NCI-H345 treated with DMSO at 0.1 percent for 48 hours (cell line): ENCODE data around the gene TRIM59.
A peak's percentile ranks its signal among the peaks of the same experiment; 100 is the strongest.
"Not testable (repeated sequence)": the region's sequence is repeated elsewhere in the genome, so short reads cannot be mapped to it uniquely, and the experiment has no call there.

Experiments used
- DNase-seq: peaks from one replicate; lab custom pipeline; 2025; ENCODE audit not compliant: unreplicated experiment; lab: John Stamatoyannopoulos, UW

Gene TRIM59

DNA sequence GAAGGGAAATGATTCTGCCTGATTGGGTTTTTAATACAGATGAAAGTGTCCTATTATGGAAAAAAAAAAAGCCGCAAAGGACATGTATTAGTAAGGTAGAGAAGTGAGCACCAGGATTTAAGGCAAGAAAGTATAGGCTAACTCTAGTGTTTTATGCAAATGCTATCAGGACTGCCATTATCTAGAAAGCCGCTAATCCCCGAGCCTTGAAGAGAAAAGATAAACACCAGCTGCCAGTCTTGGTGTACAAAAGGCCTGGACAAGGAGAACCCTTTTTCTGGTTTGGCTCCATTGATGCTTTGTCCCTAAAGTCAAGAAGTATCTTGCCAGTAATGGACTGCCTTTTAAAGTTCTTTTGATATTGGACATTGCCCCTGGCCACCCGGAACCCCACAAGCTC, 8.6 kb upstream of the TRIM59 start:
- DNase-seq: no peak

DNA sequence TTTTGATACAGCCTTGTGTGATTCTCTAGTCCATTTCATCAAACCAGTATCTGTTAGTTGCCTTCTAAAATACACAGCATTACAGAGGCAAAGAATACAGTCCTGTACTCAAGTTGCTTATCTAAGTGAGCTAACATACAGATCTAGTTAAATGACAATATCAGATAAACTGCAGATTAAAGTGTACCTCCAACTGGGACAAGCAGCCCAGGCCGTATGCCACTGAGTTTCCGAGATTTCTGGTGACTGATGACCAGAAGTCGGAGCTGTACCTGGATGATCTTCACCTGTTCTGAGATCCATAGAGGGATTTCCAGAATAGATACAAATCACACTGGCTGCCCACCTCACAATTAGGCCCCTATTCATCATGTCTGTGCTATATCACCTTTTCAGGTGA, 6.3 kb upstream of the TRIM59 start:
- DNase-seq: no peak

DNA sequence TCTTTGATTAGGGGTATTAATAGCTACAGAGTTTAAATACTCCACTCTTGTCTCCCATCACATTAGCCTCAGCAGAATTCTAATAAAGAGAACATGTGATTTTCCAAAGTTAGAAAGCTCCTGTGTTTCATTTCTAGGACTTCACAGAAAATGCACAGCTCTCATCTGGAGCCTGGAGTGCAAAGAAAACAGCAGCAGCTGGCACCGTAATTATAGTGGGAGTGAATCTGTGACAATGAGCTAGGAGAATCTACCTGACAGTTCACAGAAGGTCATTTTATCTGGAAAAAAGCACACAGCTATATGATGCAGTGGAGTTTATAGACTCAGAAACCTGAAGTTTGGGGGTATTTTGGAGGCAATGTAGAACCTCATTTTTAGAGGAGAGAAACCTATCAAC, 5.4 kb upstream of the TRIM59 start:
- DNase-seq: peak; percentile 18

DNA sequence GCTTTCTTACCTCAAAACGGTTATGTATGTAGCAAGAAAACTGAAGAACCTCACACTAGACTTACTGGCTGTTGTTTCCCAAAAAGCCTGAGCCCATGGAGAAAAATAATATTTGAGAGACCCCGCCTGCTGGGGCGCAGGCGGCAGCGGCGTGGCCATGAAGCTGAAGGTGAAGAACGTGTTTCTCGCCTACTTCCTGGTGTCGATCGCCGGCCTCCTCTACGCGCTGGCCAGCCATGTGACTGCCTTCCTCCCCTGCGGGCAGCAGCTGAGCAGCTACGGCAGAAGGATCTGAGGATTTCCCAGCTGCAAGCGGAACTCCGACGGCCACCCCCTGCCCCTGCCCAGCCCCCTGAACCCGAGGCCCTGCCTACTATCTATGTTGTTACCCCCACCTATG, 2.7 kb upstream of the TRIM59 start:
- DNase-seq: not testable (repeated sequence)

DNA sequence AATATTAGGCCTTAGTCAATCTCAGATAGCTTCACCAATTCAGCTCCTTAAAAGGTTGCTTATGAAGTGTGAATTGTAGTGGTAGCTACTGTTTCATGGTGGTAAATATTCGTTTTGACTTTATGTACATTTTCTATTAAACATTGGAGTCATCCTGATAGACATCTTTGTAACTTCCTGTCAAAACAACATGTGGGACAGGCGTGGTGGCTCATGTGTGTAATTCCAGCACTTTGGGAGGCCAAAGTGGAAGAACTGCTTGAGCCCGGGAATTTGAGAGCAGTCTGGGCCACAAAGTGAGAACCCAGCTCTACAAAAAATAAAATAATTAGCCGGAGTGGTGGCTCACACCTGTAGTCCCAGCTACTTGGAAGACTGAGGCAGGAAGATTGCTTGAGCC, 2.0 kb upstream of the TRIM59 start:
- DNase-seq: no peak

DNA sequence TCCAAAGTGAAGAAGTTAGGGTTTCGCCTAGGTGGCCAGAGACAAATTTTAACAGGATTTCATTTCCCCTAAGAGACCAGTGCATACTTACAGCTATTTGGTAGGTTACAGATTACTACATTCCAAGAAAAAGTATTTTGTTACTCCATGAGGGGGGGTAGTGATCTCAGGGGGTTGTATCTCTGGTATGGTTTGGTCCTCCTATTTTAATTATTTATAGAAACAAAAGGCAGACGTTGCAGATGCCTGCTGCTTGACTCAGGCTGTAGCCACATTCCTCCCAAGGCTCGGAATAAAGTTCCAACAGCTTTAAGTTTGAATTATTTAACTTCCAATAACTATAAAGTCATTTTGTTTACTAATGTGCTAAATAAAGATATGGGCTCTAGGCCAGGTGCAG, 1.3 kb upstream of the TRIM59 start:
- DNase-seq: no peak

DNA sequence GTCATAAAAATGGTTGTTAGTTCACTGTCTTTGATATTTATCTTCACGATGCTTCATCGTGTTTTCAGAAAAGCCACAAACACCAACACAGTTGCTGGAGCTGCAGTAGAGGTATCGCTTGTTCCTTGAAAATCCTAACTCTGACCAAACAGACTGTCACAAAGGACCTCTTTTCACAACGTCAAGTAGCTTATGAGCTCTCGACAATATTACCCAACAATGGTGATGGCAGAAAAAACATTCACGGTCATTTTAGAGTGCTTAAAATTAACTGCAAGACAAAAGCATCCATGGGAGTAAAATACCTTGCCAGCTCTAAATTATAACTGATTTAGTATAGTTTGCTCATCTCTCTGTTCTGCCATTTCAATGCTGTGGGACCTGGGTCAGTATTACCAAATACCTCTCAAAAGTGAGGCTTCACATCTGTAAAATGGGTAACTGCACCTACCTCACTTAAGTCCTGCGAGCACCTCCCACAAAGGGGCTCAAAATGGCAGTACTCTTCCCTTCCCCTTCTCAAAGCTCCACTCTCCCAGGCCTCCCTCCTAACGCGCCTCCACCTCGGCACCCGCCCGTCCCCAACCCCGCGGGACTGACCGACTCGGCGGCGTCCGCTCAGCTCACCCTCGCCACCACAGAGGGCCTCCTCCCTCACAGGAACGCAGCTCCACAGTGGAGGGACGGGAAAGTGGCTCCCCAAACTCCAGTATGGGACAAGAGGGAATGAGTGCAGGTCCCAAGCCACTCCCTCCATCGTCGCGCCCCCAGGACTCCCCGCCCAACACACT, 546 bp downstream of the TRIM59 start:
- DNase-seq: no peak

DNA sequence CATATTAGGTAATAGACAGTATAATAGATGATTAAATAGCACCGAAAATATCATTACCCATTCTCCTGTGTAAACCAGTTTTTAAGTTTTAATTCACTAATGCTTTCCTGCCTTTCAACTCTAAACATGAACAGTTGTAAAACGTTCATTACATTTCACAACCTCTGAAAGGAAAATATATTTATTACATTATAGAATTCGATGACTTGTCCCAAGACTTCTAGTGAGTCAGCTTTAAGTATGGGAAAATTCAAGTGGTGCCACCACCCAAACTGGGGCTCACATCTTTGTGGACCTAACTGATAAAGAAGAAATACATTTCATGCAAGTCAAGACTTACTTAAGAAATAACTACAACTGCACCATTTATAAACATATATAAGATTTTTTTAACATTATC, 2.0 kb downstream of the TRIM59 start:
- no peak for DNase-seq

DNA sequence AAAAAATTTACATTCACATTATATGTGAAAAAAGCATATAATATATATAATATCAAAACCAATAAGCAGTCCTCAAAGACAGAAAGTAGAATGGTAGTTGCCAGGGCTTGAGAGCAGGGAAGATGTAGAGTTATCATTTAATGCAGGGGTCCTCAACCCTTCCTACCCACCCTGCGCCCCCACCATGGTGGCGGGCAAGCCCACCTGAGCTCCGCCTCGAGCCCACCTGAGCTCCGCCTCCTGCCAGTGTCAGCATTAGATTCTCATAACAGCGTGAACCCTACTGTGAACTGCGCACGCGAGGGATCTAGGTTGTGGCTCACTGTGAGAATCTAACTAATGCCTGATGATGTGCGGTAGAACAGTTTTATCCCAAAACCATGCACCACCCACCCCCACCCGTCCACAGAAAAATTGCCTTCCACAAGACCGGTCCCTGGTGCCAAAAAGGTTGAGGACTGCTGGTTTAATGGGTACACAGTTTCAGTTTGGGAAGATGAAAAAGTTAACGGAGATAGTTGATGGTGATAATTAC, 3.0 kb downstream of the TRIM59 start:
- no peak for DNase-seq

DNA sequence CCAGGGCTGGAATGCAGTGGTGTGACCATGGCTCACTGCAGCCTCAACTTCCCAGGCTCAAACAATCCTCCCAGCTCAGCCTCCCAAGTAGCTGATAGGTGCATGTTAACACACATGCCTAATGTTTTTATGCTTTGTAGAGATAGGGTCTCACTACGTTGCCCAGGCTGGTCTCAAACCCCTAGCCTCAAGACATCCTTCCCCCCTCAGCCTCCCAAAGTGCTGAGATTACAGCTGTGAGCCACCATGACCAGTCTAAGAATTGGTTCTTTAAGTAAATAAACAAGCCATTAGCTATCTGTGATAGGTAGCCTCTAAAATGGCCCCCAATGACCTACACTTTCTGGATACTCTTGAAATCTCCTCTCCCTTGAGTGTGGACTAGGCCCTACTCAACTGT, 3.7 kb downstream of the TRIM59 start:
- no peak for DNase-seq

DNA sequence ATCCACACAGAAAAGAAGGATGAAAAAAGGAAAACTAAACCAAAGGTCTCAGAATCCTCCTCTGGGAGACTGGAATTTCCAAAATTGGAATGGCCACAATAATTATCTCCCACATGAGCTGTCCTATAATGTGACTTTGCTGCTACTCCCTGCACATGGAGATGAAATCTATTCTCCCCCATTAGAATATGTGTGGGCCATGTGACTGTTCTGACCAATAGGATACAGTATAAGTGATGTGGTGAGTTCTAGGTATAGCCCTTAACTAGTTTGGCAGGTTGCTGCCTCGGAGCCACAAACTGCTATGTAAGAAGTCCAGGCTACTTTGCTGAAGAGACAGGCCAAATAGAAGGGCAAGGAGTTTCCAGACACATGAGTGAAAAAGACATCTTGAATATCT, 5.2 kb downstream of the TRIM59 start:
- DNase-seq: no peak

DNA sequence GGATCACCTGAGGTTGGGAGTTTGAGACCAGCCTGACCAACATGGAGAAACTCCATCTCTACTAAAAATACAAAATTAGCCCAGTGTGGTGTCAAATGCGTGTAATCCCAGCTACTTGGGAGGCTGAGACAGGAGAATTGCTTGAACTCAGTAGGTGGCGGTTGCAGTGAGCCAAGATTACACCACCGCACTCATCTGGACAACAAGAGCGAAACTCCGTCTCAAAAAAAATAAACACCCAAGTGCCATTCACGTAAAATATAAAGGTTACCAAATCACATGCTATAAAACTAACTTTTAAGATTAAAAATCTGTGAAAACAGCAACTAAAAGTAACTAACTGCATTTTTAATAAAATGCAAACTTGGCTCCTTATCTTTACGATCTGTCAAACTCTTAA, 8.9 kb downstream of the TRIM59 start:
- DNase-seq: no peak

DNA sequence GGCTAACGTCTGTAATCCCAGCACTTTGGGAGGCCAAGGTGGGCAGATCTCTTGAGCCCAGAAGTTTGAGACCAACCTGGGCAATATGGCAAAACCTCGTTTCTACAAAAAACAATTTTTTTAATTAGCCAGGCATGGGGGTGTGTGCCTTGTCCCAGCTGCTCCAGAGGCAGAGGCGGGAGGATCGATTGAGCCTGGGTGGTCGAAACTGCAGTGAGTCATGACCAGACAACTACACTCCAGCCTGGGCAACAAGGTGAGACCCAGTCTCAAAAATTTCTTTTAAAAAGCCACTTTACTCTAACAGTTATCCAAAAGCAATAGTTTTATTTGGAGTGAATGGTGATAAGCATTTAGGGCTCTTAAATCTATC, 12.5 kb downstream of the TRIM59 start:
- DNase-seq: no peak

DNA sequence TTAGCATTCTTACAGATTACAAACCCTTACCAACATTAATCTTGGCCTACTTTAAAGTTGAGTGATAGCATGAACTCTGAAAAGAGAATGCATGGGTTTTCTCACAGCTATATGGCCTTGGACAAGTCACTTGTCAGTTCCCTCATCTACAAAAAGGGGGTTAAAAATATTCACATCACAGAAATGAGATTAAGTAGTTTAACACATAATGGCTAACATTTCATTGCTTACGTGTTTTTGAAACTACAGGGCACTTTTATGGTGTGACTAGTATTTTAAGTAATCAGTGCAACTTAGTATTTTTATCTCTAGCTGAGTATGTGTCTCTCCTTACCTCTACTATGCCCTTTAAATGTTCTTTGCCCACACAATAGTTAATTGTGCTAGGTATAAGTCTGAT, 13.8 kb downstream of the TRIM59 start:
- no peak for DNase-seq

DNA sequence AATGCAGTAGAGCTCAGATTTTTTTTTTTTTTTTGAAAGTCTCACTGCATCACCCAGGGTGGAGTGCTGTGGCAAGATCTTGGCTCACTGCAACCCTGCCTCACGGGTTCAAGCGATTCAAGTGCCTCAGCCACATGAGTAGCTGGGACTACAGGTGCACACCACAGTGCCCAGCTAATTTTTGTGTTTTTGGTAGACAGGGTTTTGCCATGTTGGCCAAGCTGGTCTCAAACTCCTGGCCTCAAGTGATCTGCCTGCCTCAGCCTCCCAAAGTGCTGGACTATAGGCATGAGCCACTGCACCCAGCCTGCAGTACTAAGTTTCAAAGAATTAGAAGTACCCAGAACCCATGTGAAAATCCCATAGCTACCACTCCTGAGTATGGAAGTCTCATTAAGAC, 14.5 kb downstream of the TRIM59 start:
- DNase-seq: no peak

DNA sequence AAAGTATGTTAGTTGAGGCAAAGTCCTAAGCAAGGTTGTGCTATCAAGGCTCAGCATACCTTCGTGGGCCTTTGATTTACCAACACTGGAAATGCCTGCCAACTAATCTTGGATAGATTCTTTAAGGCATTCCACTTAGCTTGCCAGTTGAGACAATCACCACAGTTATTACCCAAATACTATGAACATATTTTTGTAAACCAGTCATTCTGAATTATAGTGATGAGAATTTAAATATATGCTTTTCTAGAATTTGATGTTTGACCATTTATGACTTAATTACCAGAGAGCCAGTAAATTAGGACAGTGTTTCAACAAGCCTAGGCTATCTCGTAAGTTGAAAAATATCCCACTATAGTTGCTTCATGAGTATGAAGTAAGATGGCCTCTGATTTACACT, 15.5 kb downstream of the TRIM59 start:
- no peak for DNase-seq

DNA sequence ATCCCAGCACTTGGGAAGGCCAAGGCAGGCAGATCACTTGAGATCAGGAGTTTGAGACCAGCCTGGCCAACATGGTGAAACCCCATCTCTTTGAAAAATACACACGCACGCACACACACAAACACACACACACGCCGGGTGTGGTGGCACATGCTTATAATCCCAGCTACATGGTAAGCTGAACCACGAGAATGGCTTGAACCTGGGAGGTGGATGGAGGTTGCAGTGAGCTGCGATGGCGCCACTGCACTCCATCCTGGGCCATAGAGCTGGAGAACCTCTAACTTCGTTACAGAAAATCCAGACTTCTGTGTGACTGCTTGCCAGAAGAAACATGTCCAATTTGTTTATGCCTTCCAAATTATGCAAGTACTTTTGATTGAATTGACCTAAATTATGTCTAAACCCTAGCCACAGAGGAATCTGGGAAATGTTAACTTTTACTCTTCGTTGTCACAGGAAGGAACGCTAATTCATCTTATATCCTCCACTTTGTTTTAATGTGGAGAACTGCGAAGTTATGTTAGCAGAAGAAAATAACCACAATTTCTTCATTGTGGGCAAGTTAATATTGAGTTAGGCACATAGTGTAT, 21.7 kb downstream of the TRIM59 start:
- DNase-seq: no peak

DNA sequence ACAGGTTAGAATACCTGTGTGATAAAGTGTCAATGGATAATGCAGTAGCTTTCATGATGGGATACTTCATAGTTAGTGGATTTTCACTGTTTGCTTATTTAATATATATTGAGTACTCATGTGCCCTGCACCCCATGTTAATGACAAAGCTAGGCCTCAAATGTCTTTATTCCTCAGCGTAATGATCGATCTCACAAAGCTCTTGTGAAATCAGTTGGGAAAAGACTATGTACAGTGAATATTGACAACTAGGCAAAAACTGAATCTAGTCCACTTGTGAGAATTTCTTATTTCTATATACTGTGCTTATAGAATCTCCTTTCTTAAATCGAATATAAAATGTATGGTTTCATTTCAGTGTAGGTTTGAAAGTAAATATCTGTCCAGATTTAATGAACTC, 32.3 kb downstream of the TRIM59 start:
- no peak for DNase-seq

DNA sequence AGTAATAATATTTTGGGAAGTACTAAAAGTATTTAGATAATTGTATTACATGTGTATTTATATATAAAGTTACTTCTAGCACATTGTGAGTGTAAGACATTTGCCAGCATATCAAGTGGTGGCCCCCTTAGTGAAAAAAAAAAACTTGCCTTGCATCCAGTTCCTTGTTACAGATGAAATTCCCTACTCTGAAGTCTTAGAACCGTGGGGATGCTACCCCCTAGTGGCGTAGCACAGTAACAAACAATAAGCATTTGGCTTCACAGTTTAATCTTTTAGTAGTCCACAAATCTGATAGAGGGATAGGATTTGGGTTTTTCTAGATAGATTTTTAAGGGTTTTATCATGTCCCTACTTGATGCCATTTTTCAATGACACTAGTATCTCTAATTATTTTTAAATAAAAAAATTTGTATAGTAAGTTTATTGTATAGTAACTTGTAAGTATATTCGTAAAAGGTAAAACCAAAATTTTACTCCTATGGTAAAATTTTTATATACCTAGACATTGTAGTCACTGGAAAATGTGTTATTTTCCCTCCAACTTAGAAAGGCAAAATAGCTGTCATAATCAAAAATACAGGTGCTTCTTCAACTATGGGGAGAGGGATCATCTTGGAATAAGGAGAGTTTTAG, 35.9 kb downstream of the TRIM59 start:
- DNase-seq: peak; percentile 24

DNA sequence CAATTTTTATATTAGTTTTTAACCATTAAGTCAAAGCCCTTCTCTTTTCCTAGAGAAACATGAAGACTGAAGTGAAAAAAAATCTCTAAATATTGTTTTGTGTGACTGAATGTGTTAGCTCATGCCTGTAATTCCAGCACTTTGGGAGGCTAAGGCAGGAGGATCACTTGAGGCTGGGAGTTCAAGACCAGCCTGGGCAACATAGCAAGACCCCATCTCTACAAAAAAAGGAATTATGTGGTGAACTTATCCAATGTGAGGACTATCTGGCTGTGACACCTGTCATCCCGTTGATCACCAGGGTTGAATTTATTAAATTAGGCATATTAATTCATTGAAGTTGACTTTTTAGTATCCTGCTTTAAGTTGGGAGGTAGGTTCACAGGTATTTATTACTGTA, 37.1 kb downstream of the TRIM59 start:
- no peak for DNase-seq

DNA sequence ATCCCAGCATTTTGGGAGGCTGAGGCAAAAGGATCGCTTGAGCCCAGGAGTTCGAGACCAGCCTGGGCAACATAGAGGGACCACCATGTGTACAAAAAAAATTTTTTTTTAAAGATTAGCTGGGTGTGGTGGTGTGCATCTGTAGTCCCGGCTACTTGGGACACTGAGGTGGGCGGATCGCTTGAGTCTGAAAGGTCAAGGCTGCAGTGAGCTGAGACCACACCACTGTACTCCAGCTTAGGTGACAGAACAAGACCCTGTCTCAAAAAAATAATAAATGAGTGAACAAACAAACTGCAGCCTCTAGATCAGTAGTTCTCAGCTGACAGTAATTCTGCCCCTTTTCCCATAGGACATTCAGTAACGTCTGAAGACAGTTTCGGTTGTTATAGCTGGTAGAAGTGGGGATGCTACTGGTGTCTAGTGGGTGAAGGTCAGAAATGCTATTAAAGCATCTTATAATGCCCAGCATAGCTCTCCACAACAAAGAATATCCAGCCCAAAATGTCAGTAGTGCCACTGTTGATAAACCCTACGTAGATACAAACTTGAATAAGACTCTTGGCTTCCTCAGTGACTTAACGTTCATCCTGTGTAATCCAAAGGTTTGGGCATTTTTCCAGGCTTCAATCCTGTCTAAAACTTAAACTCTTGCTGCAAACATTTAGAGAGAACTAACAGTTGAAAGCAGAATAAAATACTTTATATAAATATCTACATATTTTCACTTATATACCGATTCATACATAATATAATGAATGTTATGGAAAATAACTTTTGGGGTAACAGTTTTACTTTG, 39.6 kb downstream of the TRIM59 start:
- no peak for DNase-seq
